COLO668 (cell line): Measurements from ENCODE around the gene TIRAP.
"Not testable (repeated sequence)": the region's sequence is repeated elsewhere in the genome, so short reads cannot be mapped to it uniquely, and the experiment has no call there.

Experiments used
- DNase-seq: peaks from one replicate; lab custom pipeline; 2025; ENCODE audit not compliant: unreplicated experiment; lab: John Stamatoyannopoulos, UW

TIRAP gene, protein sequence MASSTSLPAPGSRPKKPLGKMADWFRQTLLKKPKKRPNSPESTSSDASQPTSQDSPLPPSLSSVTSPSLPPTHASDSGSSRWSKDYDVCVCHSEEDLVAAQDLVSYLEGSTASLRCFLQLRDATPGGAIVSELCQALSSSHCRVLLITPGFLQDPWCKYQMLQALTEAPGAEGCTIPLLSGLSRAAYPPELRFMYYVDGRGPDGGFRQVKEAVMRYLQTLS

GRCh38 chr11:126282736-126283591, at the start of gene TIRAP:
Gene TIRAP (plus strand): TSS chr11:126283093. CDS start chr11:126290895, 7,802 bp downstream.
- peak; percentile 74 for DNase-seq

- no peak for DNase-seq
Measured at GRCh38 chr11:126233391-126233790, 49.5 kb upstream of the TIRAP start.

DNA sequence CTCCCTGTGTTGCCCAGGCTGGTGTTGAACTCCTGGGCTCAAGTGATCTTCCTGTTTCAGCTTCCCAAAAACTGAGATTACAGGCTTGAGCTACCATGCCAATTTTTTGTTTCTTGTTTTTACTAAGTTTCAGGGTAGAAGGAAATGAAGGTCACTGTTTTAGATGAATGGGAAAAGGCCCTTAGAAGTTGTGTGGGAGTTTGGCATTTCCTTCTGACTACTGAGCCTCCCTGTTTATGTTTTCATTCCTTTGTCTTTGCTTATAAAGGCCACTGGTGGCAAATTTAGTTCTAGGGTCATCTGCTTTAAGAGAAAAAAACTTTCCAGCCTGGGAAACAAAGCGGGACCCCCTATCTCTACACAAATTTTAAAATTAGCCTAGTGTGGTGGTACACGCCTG, 36.3 kb upstream of the TIRAP start:
- no peak for DNase-seq

DNA sequence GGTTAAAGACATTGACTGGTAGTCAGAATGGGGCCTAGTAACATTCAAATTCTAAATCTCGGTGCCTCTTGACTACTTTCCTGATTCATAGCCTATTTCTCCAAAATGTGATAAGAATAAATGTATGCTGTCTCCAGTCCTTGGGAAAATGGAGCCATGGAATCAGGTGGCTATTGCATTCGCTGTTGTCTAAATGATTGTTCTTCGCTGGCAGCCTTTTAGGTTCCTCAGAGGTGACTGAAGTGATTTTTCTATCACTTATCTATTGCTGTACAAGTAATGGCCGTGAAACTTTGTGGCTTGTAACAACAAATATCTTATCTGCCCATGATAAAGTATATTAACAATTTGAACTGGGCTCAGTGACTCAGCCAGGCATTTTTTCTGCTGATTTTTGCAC, 29.6 kb upstream of the TIRAP start:
- DNase-seq = no peak

- DNase-seq = no peak
Measured at GRCh38 chr11:126254819-126255218, 28.1 kb upstream of the TIRAP start.

- not testable (repeated sequence) for DNase-seq
Measured at GRCh38 chr11:126255507-126255906, 27.4 kb upstream of the TIRAP start.

GRCh38 chr11:126256216-126256615, 26.7 kb upstream of the TIRAP start:
- no peak for DNase-seq

DNA sequence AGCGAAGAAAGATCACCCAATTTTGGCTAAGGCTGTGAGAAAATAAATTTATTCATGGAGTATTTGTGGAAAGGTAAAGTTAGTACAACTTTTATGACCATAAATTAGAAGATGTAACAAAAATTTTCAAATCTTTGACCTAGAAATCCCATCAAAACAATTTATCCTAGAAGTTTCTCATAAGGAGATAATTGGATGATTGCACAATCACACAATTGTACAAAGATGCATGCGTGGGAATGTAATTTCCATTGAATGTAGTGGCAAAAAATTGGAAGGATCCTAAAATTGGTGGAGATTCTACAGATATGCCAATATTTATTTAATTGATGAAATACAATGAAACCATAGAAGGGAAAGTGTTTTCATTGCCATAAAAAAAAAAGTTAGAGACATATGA, 25.7 kb upstream of the TIRAP start:
- DNase-seq = no peak

DNA sequence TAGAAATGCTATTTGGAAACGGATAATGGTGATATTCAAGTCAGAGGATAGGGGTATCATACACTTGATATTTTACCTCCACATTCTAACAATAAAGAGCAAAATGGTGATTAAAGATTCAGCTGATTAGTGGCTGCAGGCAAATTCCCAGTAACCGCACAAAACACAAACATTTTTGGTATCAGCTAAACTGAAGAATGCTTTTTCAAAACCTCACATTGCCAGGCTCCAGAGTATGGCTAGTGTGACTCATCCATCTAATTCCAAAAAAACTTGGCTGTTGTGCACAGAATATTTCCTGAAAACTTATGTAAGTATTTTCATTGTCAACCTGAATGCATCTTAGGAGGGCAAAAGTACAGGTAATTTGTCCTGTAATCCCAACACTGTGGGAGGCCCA, 25.1 kb upstream of the TIRAP start:
- no peak for DNase-seq

- no peak for DNase-seq
Measured at GRCh38 chr11:126262216-126262615, 20.7 kb upstream of the TIRAP start.

GRCh38 chr11:126263489-126263888, 19.4 kb upstream of the TIRAP start:
- no peak for DNase-seq

GRCh38 chr11:126265811-126266210, 17.1 kb upstream of the TIRAP start:
- no peak for DNase-seq

DNA sequence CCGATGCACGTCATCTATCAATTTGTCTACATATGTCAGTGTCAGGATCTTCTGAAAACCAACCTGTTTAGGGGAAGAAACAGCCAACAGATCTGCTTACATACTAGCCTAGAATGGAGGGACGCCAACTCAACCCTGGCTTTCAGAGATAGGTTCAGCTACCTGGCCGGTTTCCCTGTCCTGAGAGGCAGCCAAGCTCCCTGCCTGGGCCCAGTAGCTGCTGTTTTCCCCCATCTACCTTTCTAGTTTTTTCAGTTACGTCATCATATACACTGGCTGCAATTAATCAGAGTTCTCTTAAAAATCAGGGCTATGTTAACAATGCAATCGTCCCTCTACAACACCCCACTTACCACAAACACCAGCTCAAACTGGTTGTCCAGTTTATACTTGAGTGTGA, 15.2 kb upstream of the TIRAP start:
- no peak for DNase-seq

DNA sequence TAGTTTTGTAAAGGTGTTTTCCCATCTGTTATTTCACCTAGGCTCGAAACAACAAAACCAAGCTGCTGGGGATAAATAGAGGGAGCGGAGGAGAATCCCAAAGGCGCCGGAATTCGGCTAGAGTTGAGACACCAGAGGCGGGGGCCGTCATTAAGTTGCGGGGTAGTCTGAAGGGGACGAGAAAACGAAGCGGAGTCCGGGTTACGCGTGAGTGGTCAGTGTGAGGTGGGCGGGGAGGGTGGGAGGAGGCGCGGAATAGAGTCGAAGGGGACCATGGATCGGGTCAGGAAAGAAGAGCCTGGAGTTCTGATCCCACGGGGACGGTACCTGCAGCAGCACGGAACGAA, 14.6 kb upstream of the TIRAP start:
- peak; percentile 55 for DNase-seq

GRCh38 chr11:126268708-126269579, 13.9 kb upstream of the TIRAP start, which contains the start of the genes FOXRED1 and SRPRA:
Gene FOXRED1 (plus strand): TSS chr11:126269154. CDS start chr11:126269207, 53 bp downstream.
Gene SRPRA (minus strand): TSS chr11:126268895. CDS start chr11:126268804, 91 bp downstream.
- DNase-seq = peak; percentile 99

DNA sequence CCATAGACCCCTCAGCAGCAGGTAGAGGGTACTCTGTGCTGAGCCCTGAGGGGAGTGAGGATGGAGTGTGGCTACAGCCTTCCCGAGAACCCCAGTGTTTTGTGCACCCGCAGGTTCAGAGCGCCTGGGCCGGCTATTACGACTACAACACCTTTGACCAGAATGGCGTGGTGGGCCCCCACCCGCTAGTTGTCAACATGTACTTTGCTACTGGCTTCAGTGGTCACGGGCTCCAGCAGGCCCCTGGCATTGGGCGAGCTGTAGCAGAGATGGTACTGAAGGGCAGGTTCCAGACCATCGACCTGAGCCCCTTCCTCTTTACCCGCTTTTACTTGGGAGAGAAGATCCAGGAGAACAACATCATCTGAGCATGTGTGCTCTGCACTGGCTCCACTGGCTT, 5.6 kb upstream of the TIRAP start:
- DNase-seq = no peak

DNA sequence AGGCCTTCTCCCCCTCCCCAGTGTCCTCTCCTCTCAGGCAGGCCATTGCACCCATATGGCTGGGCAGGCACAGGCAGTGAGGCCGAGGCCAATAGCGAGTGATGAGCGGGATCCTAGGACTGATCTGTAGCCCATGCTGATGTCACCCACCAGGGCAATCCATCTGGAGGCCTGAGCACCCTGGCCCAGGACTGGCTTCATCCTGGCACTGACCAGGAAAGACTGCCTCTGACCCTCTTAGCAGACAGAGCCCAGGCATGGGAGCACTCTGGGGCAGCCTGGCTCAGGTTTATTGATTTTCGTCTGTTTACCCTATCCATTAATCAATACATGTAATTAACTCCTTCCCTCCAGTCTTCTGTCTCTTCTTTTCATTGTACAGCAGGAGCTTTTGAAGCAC, 5.1 kb upstream of the TIRAP start:
- DNase-seq = no peak

DNA sequence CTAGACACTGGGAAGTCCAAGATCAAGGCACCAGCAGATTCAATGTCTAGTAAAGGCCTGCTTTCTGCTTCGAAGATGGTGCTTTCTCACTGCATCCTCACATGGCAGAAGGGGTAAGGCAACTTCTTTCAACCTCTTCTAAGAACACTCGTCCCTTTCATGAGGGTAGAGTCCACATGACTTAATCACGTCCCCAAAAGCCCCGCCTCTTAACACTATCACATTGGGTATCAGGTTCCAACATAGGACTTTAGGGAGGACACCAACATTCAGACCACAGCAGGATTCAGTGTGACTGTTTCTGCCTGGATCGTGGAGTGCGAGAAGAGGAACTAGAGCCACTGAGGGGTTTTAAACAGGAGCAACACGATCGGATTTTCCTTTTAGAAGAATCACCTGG, 3.7 kb upstream of the TIRAP start:
- DNase-seq = no peak

DNA sequence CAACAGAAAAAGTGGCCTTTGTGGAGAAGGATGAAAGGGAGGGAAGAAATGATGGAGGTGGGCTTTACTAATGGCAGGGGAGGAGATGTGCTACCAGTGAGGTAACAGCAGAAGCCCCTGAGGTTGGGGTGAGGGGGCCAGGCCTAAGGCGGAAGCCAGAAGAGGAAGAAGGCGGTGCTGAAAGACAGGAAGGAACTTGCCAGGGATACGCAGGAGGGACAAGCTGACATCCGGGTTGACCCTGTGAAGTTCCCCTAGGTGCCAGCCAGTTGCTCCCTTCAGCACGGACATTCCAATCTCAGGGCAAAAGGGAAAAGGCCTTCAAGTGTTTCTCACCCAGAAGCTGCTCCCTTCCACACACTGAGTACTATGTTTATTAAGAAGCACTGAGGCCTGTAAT, 2.3 kb upstream of the TIRAP start:
- DNase-seq = no peak

- DNase-seq = no peak
Measured at GRCh38 chr11:126281245-126281644, 1.6 kb upstream of the TIRAP start.

DNA sequence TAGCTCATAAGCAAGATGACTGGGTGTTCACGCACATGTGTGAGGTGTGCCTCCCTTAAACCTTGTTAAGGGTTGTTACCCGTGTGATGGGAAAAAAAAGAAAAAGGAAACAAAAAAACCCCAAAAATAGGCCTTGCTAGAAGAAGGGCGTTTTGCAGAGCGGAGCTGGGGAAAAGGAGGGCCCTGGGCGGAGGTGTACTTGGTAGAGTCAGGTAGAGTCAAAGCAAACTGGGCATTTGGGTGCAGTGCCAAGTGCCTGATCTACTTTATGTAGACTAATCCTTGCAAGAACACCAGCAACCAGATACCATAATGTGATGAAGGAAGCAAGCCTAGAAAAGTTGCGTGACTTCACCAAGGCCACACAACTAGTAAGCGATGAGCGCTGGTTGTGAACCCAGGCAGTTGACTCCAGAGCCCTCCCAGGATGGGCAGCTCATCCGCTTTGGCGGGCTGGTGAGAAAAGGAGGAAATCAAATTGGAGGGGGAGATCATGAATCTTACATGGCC, 1.2 kb upstream of the TIRAP start:
- DNase-seq = no peak
